Skeletal muscle satellite cell (primary cell): ENCODE measurements around the gene RNF151.
A peak's percentile ranks its signal among the peaks of the same experiment; 100 is the strongest.
"Not testable (repeated sequence)": the region's sequence is repeated elsewhere in the genome, so short reads cannot be mapped to it uniquely, and the experiment has no call there.

Experiments
- H3K27me3 ChIP-seq: 2 replicates; pipeline ENCODE4 v1.7.0; 2013; ENCODE audit warnings: low read length; ENCODE audit not compliant: control insufficient read depth, insufficient read depth
- H3K36me3 ChIP-seq: 2 replicates; pipeline ENCODE4 v1.7.0; 2013; ENCODE audit warnings: mild to moderate bottlenecking, control low read depth, low read length; ENCODE audit not compliant: insufficient read depth
- H3K4me1 ChIP-seq: 2 replicates; pipeline ENCODE4 v1.7.0; 2013; ENCODE audit warnings: low read length; ENCODE audit not compliant: control insufficient read depth, insufficient read depth
- H3K4me2 ChIP-seq: 2 replicates; pipeline ENCODE4 v1.7.0; 2013; ENCODE audit warnings: mild to moderate bottlenecking, low read length
- H3K4me3 ChIP-seq: 2 replicates; pipeline ENCODE4 v1.7.0; 2013; ENCODE audit warnings: low read length
- H3K9ac ChIP-seq: 2 replicates; pipeline ENCODE4 v1.7.0; 2013; ENCODE audit warnings: mild to moderate bottlenecking, low read depth, low read length, moderate library complexity
- H3K9me3 ChIP-seq: replicated peaks from 2 replicates; pipeline ENCODE4 v1.7.0; 2013; ENCODE audit warnings: mild to moderate bottlenecking, control low read depth, low read length

Gene RNF151

GRCh38 chr16:1926271-1926670, 40.4 kb upstream of the RNF151 start:
- no peaks in the 10 kb centered on the region for H3K9me3 ChIP-seq
- H3K9ac ChIP-seq = no peak overlapping the region
- H3K4me2 ChIP-seq = no peak overlapping the region
- H3K4me3 ChIP-seq = no peak overlapping the region
- peaks cover 35% of the 10 kb centered on the region for H3K27me3 ChIP-seq
- H3K36me3 ChIP-seq = no peaks in the 10 kb centered on the region
- H3K4me1 ChIP-seq = peaks cover 12% of the 10 kb centered on the region

- H3K36me3 ChIP-seq = no peaks in the 10 kb centered on the region
- peak overlapping the region; percentile 92 for H3K4me2 ChIP-seq
- H3K4me1 ChIP-seq = peaks cover 4% of the 10 kb centered on the region
- H3K4me3 ChIP-seq = peak overlapping the region; percentile 77
- peaks cover 16% of the 10 kb centered on the region for H3K27me3 ChIP-seq
- H3K9ac ChIP-seq = peak overlapping the region; percentile 72
- no peaks in the 10 kb centered on the region for H3K9me3 ChIP-seq
These were observed 37.6 kb upstream of the RNF151 start for GRCh38 chr16:1929105-1929504.

- peaks cover 9% of the 10 kb centered on the region for H3K27me3 ChIP-seq
- peak overlapping the region; percentile 92 for H3K4me2 ChIP-seq
- no peaks in the 10 kb centered on the region for H3K36me3 ChIP-seq
- peaks cover 4% of the 10 kb centered on the region for H3K4me1 ChIP-seq
- no peaks in the 10 kb centered on the region for H3K9me3 ChIP-seq
- peak overlapping the region; percentile 77 for H3K4me3 ChIP-seq
- H3K9ac ChIP-seq = peak overlapping the region; percentile 72
These were observed 36.9 kb upstream of the RNF151 start for GRCh38 chr16:1929578-1930337.

GRCh38 chr16:1930338-1930720, 36.3 kb upstream of the RNF151 start:
- Histone ChIP-seq H3K27me3 (peaks cover 6% of the 10 kb centered on the region), H3K9me3 (no peaks in the 10 kb centered on the region), H3K4me1 (peaks cover 4% of the 10 kb centered on the region), H3K4me2 (no peak overlapping the region), H3K4me3 (no peak overlapping the region), H3K9ac (no peak overlapping the region), H3K36me3 (no peaks in the 10 kb centered on the region)

- Histone ChIP-seq H3K9me3 (no peaks in the 10 kb centered on the region), H3K36me3 (no peaks in the 10 kb centered on the region), H3K4me1 (peaks cover 7% of the 10 kb centered on the region), H3K4me3 (no peak overlapping the region), H3K9ac (no peak overlapping the region), H3K4me2 (no peak overlapping the region), H3K27me3 (peaks cover 3% of the 10 kb centered on the region)
These were observed 34.3 kb upstream of the RNF151 start for GRCh38 chr16:1932050-1933028.

GRCh38 chr16:1933097-1933661, 33.5 kb upstream of the RNF151 start:
- no peaks in the 10 kb centered on the region for H3K9me3 ChIP-seq
- H3K27me3 ChIP-seq = peaks cover 3% of the 10 kb centered on the region
- no peak overlapping the region for H3K4me3 ChIP-seq
- H3K36me3 ChIP-seq = peaks cover 4% of the 10 kb centered on the region
- no peak overlapping the region for H3K4me2 ChIP-seq
- peaks cover 7% of the 10 kb centered on the region for H3K4me1 ChIP-seq
- no peak overlapping the region for H3K9ac ChIP-seq

- peaks cover 25% of the 10 kb centered on the region for H3K36me3 ChIP-seq
- H3K4me1 ChIP-seq = peaks cover 8% of the 10 kb centered on the region
- no peak overlapping the region for H3K9ac ChIP-seq
- H3K9me3 ChIP-seq = no peaks in the 10 kb centered on the region
- no peak overlapping the region for H3K4me3 ChIP-seq
- no peak overlapping the region for H3K4me2 ChIP-seq
- peaks cover 3% of the 10 kb centered on the region for H3K27me3 ChIP-seq
These were observed 29.6 kb upstream of the RNF151 start for GRCh38 chr16:1936945-1937479.

- Histone ChIP-seq H3K9me3 (no peaks in the 10 kb centered on the region), H3K4me2 (no peak overlapping the region), H3K4me3 (no peak overlapping the region), H3K4me1 (peaks cover 16% of the 10 kb centered on the region), H3K9ac (no peak overlapping the region), H3K36me3 (peaks cover 25% of the 10 kb centered on the region), H3K27me3 (peaks cover 3% of the 10 kb centered on the region)
These were observed 28.3 kb upstream of the RNF151 start for GRCh38 chr16:1938316-1938715.

GRCh38 chr16:1938910-1939309, 27.7 kb upstream of the RNF151 start:
- no peak overlapping the region for H3K4me3 ChIP-seq
- H3K4me2 ChIP-seq = no peak overlapping the region
- no peak overlapping the region for H3K9ac ChIP-seq
- H3K36me3 ChIP-seq = peaks cover 25% of the 10 kb centered on the region
- no peaks in the 10 kb centered on the region for H3K9me3 ChIP-seq
- no peaks in the 10 kb centered on the region for H3K27me3 ChIP-seq
- H3K4me1 ChIP-seq = peaks cover 22% of the 10 kb centered on the region

GRCh38 chr16:1939833-1940232, 26.8 kb upstream of the RNF151 start:
- not testable (repeated sequence) for H3K9me3 ChIP-seq, H3K9ac ChIP-seq, H3K4me2 ChIP-seq, H3K4me3 ChIP-seq, H3K27me3 ChIP-seq
- Histone ChIP-seq H3K4me1 (peaks cover 25% of the 10 kb centered on the region), H3K36me3 (peaks cover 25% of the 10 kb centered on the region)
